GM23338 (cell line): ENCODE measurements around the gene NPB.

ENCODE experiments used
- CREB1 ChIP-seq: fragments of 250-450 bp; sonication (Bioruptor Pico); IDR thresholded peaks from 2 replicates; pipeline ENCODE4 v1.5.0; 2020; ENCODE audit warnings: low read depth, mild to moderate bottlenecking, moderate library complexity
- EZH2 ChIP-seq: fragments of 200-600 bp; sonication (generic); IDR thresholded peaks from one replicate; pipeline ENCODE4 v1.8.0; 2017; ENCODE audit warnings: antibody characterized with exemption, mild to moderate bottlenecking, low read depth; ENCODE audit not compliant: unreplicated experiment
- EZH2phosphoT487 ChIP-seq: fragments of 200-600 bp; sonication (generic); IDR thresholded peaks from one replicate; pipeline ENCODE4 v1.8.1; 2018; ENCODE audit warnings: antibody characterized with exemption; ENCODE audit not compliant: unreplicated experiment
- JUNB ChIP-seq: IDR thresholded peaks from one replicate; pipeline ENCODE4 v1.6.1; 2016; ENCODE audit warnings: antibody characterized with exemption; ENCODE audit not compliant: unreplicated experiment
- POLR2AphosphoS5 ChIP-seq: IDR thresholded peaks from 2 replicates; pipeline ENCODE4 v1.6.1; 2016; ENCODE audit warnings: antibody characterized with exemption, low read depth
- STAT1 ChIP-seq: IDR thresholded peaks from one replicate; pipeline ENCODE4 v1.6.1; 2016; ENCODE audit warnings: antibody characterized with exemption; ENCODE audit not compliant: unreplicated experiment
- ZNF114 ChIP-seq: fragments of 250-450 bp; sonication (Bioruptor Pico); IDR thresholded peaks from 2 replicates; pipeline ENCODE4 v1.5.0; 2020; ENCODE audit warnings: mild to moderate bottlenecking, moderate library complexity
- ZNF331 ChIP-seq: fragments of 250-450 bp; sonication (Bioruptor Pico); IDR thresholded peaks from 2 replicates; pipeline ENCODE4 v1.5.0; 2020; ENCODE audit warnings: low read depth, mild to moderate bottlenecking, moderate library complexity
- TF ChIP-seq, protein P1 (sequence below), 2 experiments: fragments of 200-600 bp in 1 of 2; sonication (generic) in 1 of 2; conservative IDR thresholded peaks; 2 replicates each; pipeline versions ENCODE4 v1.5.1 to v1.6.1; 2016 to 2017; ENCODE audit warnings: antibody characterized with exemption in 2 of 2, low read depth in 2 of 2, mild to moderate bottlenecking in 2 of 2, moderate library complexity in 1 of 2
- TF ChIP-seq, protein P2 (sequence below): IDR thresholded peaks from one replicate; pipeline ENCODE4 v1.6.1; 2018; ENCODE audit warnings: antibody characterized with exemption; ENCODE audit not compliant: unreplicated experiment
- TF ChIP-seq, protein P3 (sequence below): IDR thresholded peaks from 2 replicates; pipeline ENCODE4 v1.6.1; 2016; ENCODE audit warnings: antibody characterized with exemption

DNA sequence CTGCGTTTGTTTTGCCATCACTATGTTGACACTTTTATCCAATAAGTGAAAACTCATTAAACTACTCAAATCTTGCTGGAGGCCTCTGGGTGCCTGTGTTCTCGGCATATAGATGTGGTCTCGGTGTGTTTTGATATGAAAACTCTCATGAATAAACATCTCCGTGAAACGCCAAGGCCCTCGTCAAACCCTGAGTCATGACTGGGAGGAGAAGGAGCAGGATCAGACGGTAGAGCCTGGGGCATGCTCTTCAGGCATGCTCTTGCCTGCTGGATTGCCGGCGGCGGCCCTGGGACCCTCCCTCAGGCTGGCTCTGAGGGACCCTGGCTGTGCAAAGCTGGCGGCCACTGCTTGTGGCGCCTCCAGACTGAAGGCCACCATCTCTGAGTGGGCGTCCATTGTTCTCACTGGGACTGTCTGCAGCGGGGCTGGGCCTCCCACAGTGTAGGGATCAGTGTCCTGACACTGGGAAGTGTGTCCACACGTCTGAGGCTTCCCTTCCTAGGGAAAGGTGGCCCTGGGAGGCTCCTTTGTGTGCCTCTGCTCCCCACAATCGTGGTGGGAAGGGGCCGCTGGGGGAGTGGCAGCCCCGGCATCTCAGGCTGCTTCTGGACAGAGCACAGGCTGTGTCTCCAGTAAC, 1.7 kb upstream of the NPB start:
- TF ChIP-seq, protein P1, sequence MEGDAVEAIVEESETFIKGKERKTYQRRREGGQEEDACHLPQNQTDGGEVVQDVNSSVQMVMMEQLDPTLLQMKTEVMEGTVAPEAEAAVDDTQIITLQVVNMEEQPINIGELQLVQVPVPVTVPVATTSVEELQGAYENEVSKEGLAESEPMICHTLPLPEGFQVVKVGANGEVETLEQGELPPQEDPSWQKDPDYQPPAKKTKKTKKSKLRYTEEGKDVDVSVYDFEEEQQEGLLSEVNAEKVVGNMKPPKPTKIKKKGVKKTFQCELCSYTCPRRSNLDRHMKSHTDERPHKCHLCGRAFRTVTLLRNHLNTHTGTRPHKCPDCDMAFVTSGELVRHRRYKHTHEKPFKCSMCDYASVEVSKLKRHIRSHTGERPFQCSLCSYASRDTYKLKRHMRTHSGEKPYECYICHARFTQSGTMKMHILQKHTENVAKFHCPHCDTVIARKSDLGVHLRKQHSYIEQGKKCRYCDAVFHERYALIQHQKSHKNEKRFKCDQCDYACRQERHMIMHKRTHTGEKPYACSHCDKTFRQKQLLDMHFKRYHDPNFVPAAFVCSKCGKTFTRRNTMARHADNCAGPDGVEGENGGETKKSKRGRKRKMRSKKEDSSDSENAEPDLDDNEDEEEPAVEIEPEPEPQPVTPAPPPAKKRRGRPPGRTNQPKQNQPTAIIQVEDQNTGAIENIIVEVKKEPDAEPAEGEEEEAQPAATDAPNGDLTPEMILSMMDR (conservative IDR thresholded peaks at IDR 0.05; ENCODE audit: low read depth in 2 of 2) = no peak
- no peak for TF ChIP-seq EZH2
- TF ChIP-seq, protein P2, sequence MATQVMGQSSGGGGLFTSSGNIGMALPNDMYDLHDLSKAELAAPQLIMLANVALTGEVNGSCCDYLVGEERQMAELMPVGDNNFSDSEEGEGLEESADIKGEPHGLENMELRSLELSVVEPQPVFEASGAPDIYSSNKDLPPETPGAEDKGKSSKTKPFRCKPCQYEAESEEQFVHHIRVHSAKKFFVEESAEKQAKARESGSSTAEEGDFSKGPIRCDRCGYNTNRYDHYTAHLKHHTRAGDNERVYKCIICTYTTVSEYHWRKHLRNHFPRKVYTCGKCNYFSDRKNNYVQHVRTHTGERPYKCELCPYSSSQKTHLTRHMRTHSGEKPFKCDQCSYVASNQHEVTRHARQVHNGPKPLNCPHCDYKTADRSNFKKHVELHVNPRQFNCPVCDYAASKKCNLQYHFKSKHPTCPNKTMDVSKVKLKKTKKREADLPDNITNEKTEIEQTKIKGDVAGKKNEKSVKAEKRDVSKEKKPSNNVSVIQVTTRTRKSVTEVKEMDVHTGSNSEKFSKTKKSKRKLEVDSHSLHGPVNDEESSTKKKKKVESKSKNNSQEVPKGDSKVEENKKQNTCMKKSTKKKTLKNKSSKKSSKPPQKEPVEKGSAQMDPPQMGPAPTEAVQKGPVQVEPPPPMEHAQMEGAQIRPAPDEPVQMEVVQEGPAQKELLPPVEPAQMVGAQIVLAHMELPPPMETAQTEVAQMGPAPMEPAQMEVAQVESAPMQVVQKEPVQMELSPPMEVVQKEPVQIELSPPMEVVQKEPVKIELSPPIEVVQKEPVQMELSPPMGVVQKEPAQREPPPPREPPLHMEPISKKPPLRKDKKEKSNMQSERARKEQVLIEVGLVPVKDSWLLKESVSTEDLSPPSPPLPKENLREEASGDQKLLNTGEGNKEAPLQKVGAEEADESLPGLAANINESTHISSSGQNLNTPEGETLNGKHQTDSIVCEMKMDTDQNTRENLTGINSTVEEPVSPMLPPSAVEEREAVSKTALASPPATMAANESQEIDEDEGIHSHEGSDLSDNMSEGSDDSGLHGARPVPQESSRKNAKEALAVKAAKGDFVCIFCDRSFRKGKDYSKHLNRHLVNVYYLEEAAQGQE = no peak
- no peak for TF ChIP-seq ZNF331
- TF ChIP-seq EZH2phosphoT487 = no peak
- no peak for TF ChIP-seq POLR2AphosphoS5
- no peak for TF ChIP-seq CREB1 (CRISPR knock-in tag)
- TF ChIP-seq JUNB = no peak
- TF ChIP-seq ZNF114 = no peak
- TF ChIP-seq, protein P3, sequence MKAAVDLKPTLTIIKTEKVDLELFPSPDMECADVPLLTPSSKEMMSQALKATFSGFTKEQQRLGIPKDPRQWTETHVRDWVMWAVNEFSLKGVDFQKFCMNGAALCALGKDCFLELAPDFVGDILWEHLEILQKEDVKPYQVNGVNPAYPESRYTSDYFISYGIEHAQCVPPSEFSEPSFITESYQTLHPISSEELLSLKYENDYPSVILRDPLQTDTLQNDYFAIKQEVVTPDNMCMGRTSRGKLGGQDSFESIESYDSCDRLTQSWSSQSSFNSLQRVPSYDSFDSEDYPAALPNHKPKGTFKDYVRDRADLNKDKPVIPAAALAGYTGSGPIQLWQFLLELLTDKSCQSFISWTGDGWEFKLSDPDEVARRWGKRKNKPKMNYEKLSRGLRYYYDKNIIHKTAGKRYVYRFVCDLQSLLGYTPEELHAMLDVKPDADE = no peak
- TF ChIP-seq STAT1 = no peak
